ENCODE data around the gene TEX2.

The TEX2 gene

DNA sequence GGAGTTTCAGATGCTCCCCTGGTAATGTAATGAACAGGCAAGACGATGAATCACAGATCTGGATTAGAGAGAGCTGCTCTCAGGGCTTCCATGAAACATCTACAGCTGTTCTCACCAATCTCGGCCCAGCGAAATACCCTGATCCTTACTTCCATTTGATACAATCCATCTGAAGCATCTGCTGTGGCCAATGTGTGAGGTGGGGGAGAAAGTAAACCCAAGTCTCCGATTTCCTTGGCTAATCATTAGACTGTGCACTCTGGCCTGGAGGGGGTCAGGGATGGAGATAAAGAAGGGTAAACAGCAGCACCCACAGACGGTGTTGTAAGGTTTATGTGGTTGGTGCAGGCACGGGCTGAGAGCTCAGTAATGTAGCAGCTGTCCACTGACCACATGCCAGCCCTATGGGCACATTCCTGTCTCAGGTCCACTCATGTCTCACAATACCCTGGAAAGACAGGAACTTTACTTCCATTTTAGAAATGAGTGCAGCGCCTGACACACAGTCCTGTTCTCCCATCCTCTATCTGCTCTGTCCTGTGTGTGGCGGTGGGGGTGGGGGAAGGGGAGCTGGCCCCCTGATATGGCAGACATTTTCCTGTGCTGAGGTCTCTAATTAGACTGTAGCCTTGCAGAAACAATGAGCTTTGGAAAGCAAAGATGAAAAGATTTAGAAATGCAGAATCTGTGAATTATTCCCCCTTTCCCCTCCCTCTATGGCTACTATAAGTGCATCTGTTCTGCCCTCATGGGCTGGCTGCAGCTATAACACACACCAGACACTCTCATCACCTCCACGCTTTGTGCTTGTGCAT is 84.8 kb downstream of the TEX2 start:
- H3K79me2 ChIP-seq (ENCODE audit: low read length), result no peaks in the 10 kb centered on the region
- H3K27ac ChIP-seq (ENCODE audit: low read length), result no peak overlapping the region
- H3K4me1 ChIP-seq (ENCODE audit: low read length), result peaks cover 7% of the 10 kb centered on the region; the same call in 1 of the 2 replicates
- no peaks in the 10 kb centered on the region for H4K20me1 ChIP-seq (ENCODE audit: insufficient read depth, low read length)
- no peaks in the 10 kb centered on the region for H3K9me3 ChIP-seq (ENCODE audit: insufficient read depth, low read length)
- H3K4me3 ChIP-seq (ENCODE audit: low read length), result no peak overlapping the region
- H2AFZ ChIP-seq (ENCODE audit: low read depth, low read length), result no peak overlapping the region
- H3K9ac ChIP-seq (ENCODE audit: low read length), result no peak overlapping the region
- no peak overlapping the region for H3K4me2 ChIP-seq (ENCODE audit: low read length)
- H3K36me3 ChIP-seq (replicated peaks; ENCODE audit: low read depth, low read length), result no peaks in the 10 kb centered on the region
- TF ChIP-seq EZH2phosphoT487 (IDR thresholded peaks at IDR 0.05; ENCODE audit: low read depth), result no peak
- TF ChIP-seq, protein P1, sequence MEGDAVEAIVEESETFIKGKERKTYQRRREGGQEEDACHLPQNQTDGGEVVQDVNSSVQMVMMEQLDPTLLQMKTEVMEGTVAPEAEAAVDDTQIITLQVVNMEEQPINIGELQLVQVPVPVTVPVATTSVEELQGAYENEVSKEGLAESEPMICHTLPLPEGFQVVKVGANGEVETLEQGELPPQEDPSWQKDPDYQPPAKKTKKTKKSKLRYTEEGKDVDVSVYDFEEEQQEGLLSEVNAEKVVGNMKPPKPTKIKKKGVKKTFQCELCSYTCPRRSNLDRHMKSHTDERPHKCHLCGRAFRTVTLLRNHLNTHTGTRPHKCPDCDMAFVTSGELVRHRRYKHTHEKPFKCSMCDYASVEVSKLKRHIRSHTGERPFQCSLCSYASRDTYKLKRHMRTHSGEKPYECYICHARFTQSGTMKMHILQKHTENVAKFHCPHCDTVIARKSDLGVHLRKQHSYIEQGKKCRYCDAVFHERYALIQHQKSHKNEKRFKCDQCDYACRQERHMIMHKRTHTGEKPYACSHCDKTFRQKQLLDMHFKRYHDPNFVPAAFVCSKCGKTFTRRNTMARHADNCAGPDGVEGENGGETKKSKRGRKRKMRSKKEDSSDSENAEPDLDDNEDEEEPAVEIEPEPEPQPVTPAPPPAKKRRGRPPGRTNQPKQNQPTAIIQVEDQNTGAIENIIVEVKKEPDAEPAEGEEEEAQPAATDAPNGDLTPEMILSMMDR (IDR thresholded peaks at IDR 0.05; ENCODE audit: low read depth, low read length), result no peak
- no peaks in the 10 kb centered on the region for H3K27me3 ChIP-seq (ENCODE audit: low read depth, low read length)

DNA sequence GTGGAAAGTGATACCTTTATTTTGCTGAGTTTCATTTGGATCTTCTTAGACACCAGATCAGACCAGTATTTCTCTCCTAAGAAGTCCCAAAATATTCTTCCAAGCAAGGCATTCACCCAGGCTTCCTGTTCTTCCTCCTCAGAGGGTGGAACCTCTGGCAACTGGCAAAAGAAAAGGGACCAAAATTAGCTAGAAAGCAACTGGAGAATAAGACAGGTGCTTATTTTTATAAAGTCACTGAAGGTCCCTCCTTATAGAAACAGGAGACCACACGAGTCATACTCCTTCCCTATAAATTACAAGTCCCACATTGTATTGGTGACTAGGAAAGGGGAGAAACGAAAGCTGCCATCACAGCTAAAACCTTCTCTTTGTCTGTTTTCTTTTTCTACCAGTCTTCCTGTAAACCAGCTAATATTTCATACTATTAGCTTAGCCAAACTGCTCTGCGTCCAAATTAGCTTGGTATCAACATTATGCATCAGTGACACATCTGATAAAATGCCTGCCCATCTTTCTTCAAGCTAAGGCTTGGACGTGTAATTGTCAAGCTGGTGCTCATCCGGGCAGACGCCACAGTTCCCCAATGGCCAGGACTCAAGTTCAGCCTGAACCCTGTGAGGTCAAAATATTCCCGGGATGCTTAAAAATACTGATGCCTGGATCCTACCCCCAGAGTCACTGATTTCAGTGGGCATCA is 85.6 kb downstream of the TEX2 start:
- H4K20me1 ChIP-seq (ENCODE audit: insufficient read depth, low read length), result no peaks in the 10 kb centered on the region
- H3K4me3 ChIP-seq (ENCODE audit: low read length), result no peak overlapping the region
- peaks cover 7% of the 10 kb centered on the region; the same call in 1 of the 2 replicates for H3K4me1 ChIP-seq (ENCODE audit: low read length)
- no peak overlapping the region for H3K27ac ChIP-seq (ENCODE audit: low read length)
- H3K4me2 ChIP-seq (ENCODE audit: low read length), result no peak overlapping the region
- H3K9ac ChIP-seq (ENCODE audit: low read length), result no peak overlapping the region
- H3K79me2 ChIP-seq (ENCODE audit: low read length), result no peaks in the 10 kb centered on the region
- no peak for TF ChIP-seq EZH2phosphoT487 (IDR thresholded peaks at IDR 0.05; ENCODE audit: low read depth)
- TF ChIP-seq, protein P1 (IDR thresholded peaks at IDR 0.05; ENCODE audit: low read depth, low read length), result no peak
- H3K36me3 ChIP-seq (replicated peaks; ENCODE audit: low read depth, low read length), result no peaks in the 10 kb centered on the region
- no peak overlapping the region for H2AFZ ChIP-seq (ENCODE audit: low read depth, low read length)
- no peaks in the 10 kb centered on the region for H3K9me3 ChIP-seq (ENCODE audit: insufficient read depth, low read length)
- no peaks in the 10 kb centered on the region for H3K27me3 ChIP-seq (ENCODE audit: low read depth, low read length)

DNA sequence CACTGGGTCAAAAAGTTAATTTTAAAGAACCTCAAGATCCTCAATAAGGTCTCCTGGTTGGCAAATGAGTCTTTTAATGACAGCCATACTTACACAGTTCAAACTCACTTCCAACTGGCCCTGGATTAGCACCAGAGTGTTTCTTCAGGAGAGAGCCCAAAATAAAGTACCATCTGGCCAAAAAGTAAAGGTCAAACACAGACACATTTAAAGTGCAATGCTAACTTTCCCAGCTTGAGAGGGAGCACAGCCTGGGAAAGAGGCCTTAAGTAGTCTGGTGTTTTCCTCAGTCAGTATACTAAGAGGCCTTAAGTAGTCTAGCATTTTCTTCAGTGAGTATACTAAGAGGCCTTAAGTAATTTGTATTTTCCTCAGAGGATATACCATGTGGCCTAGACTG is 86.5 kb downstream of the TEX2 start:
- no peak overlapping the region for H3K9ac ChIP-seq (ENCODE audit: low read length)
- TF ChIP-seq EZH2phosphoT487 (IDR thresholded peaks at IDR 0.05; ENCODE audit: low read depth), result no peak
- TF ChIP-seq, protein P1 (IDR thresholded peaks at IDR 0.05; ENCODE audit: low read depth, low read length), result no peak
- H3K4me3 ChIP-seq (ENCODE audit: low read length), result no peak overlapping the region
- no peaks in the 10 kb centered on the region for H3K9me3 ChIP-seq (ENCODE audit: insufficient read depth, low read length)
- H3K4me1 ChIP-seq (ENCODE audit: low read length), result peaks cover 7% of the 10 kb centered on the region; the same call in 1 of the 2 replicates
- no peak overlapping the region for H2AFZ ChIP-seq (ENCODE audit: low read depth, low read length)
- no peaks in the 10 kb centered on the region for H4K20me1 ChIP-seq (ENCODE audit: insufficient read depth, low read length)
- H3K27me3 ChIP-seq (ENCODE audit: low read depth, low read length), result no peaks in the 10 kb centered on the region
- no peak overlapping the region for H3K4me2 ChIP-seq (ENCODE audit: low read length)
- H3K36me3 ChIP-seq (replicated peaks; ENCODE audit: low read depth, low read length), result no peaks in the 10 kb centered on the region
- H3K27ac ChIP-seq (ENCODE audit: low read length), result no peak overlapping the region
- no peaks in the 10 kb centered on the region for H3K79me2 ChIP-seq (ENCODE audit: low read length)

Data from OCI-LY3 (cell line).